Large intestine (tissue), 3 donors: Measurements from ENCODE around the gene BCAS3. TPM values are rescaled to one million over a fixed set of nuclear protein-coding genes. Genes with fewer than 3 reads are reported as not detected.

Source experiments
- DNase-seq, 2 donors: peaks; one replicate each; pipeline versions ENCODE4 v3.0.0 to v3.0.0-alpha.2; 2013
- H3K27ac ChIP-seq: one replicate; pipeline ENCODE4 v1.5.1; 2013; ENCODE audit warnings: low read length
- H3K27me3 ChIP-seq: 2 replicates; pipeline ENCODE4 v1.6.1; 2013; ENCODE audit warnings: low read length; ENCODE audit not compliant: control insufficient read depth, insufficient read depth
- H3K36me3 ChIP-seq: 2 replicates; pipeline ENCODE4 v1.6.1; 2013; ENCODE audit warnings: low read length; ENCODE audit not compliant: control insufficient read depth, insufficient read depth
- H3K4me1 ChIP-seq: one replicate; pipeline ENCODE4 v1.6.1; 2013; ENCODE audit warnings: low read length; ENCODE audit not compliant: control insufficient read depth, insufficient read depth
- H3K4me3 ChIP-seq: one replicate; pipeline ENCODE4 v1.5.1; 2013; ENCODE audit warnings: low read length
- H3K9me3 ChIP-seq: one replicate; pipeline ENCODE4 v1.6.1; 2013; ENCODE audit warnings: mild to moderate bottlenecking, low read depth, low read length, moderate library complexity; ENCODE audit not compliant: control insufficient read depth
- WGBS: methylation state at CpG from one replicate; pipeline ENCODE4 v1.1.5; 2013; ENCODE audit warnings: low lambda C conversion rate; ENCODE audit not compliant: insufficient coverage; 5-methylcytosine and 5-hydroxymethylcytosine counted together
- polyA plus RNA-seq: library from polyadenylated mRNA; unstranded; fragments of 120-200 nt; gene quantifications from one replicate; pipeline ENCODE4 v1.2.1, GENCODE V29; 2013

BCAS3 gene
- polyA plus RNA-seq, 1 donor: 9.7 TPM

GRCh38 chr17:61378658-61379456 is 701.2 kb downstream of the BCAS3 start:
- no CpG with 5 or more reads among the region's 8 CpGs for WGBS
- Histone ChIP-seq H3K4me3 (no peak overlapping the region), H3K27me3 (no peaks in the 10 kb centered on the region), H3K36me3 (no peaks in the 10 kb centered on the region), H3K9me3 (no peaks in the 10 kb centered on the region), H3K27ac (no peak overlapping the region), H3K4me1 (no peaks in the 10 kb centered on the region)
- DNase-seq: no peak

GRCh38 chr17:61379457-61380216 is 702.0 kb downstream of the BCAS3 start:
- H3K4me1 ChIP-seq: no peaks in the 10 kb centered on the region
- no peak for DNase-seq
- no peaks in the 10 kb centered on the region for H3K27me3 ChIP-seq
- WGBS: 100% methylated on average over 1 of the region's 21 CpGs
- H3K27ac ChIP-seq: no peak overlapping the region
- H3K4me3 ChIP-seq: no peak overlapping the region
- no peaks in the 10 kb centered on the region for H3K36me3 ChIP-seq
- no peaks in the 10 kb centered on the region for H3K9me3 ChIP-seq

- Histone ChIP-seq H3K9me3 (no peaks in the 10 kb centered on the region), H3K4me3 (no peak overlapping the region), H3K4me1 (no peaks in the 10 kb centered on the region), H3K36me3 (no peaks in the 10 kb centered on the region), H3K27ac (no peak overlapping the region), H3K27me3 (no peaks in the 10 kb centered on the region)
- no peak for DNase-seq
- no CpG with 5 or more reads among the region's 10 CpGs for WGBS
Observed at GRCh38 chr17:61380217-61380835, 702.7 kb downstream of the BCAS3 start.

GRCh38 chr17:61380836-61381525 is 703.3 kb downstream of the BCAS3 start:
- Histone ChIP-seq H3K4me3 (no peak overlapping the region), H3K27me3 (no peaks in the 10 kb centered on the region), H3K27ac (no peak overlapping the region), H3K36me3 (no peaks in the 10 kb centered on the region), H3K4me1 (no peaks in the 10 kb centered on the region), H3K9me3 (no peaks in the 10 kb centered on the region)
- no peak for DNase-seq
- WGBS: 92% methylated on average over 2 of the region's 18 CpGs

- H3K4me3 ChIP-seq: no peak overlapping the region
- H3K4me1 ChIP-seq: no peaks in the 10 kb centered on the region
- WGBS: no CpG with 5 or more reads among the region's 5 CpGs
- no peak for DNase-seq
- no peaks in the 10 kb centered on the region for H3K9me3 ChIP-seq
- peak overlapping the region; percentile 23 for H3K27ac ChIP-seq
- H3K27me3 ChIP-seq: no peaks in the 10 kb centered on the region
- H3K36me3 ChIP-seq: no peaks in the 10 kb centered on the region
Observed at GRCh38 chr17:61381537-61381936, 703.9 kb downstream of the BCAS3 start.

GRCh38 chr17:61382796-61383688 is 705.4 kb downstream of the BCAS3 start:
- Histone ChIP-seq H3K4me1 (no peaks in the 10 kb centered on the region), H3K36me3 (no peaks in the 10 kb centered on the region), H3K27ac (no peak overlapping the region), H3K4me3 (no peak overlapping the region), H3K27me3 (no peaks in the 10 kb centered on the region), H3K9me3 (no peaks in the 10 kb centered on the region)
- no peak for DNase-seq
- WGBS: no CpG with 5 or more reads among the region's 16 CpGs

- H3K27ac ChIP-seq: no peak overlapping the region
- H3K36me3 ChIP-seq: no peaks in the 10 kb centered on the region
- H3K4me3 ChIP-seq: no peak overlapping the region
- no peaks in the 10 kb centered on the region for H3K27me3 ChIP-seq
- H3K9me3 ChIP-seq: no peaks in the 10 kb centered on the region
- no peaks in the 10 kb centered on the region for H3K4me1 ChIP-seq
- no peak for DNase-seq
- WGBS: no CpG with 5 or more reads among the region's 18 CpGs
Observed at GRCh38 chr17:61383689-61384201, 706.1 kb downstream of the BCAS3 start.

GRCh38 chr17:61384354-61384691 is 706.7 kb downstream of the BCAS3 start:
- no peak overlapping the region for H3K4me3 ChIP-seq
- H3K9me3 ChIP-seq: no peaks in the 10 kb centered on the region
- 100% methylated on average over 1 of the region's 8 CpGs for WGBS
- H3K27ac ChIP-seq: no peak overlapping the region
- no peaks in the 10 kb centered on the region for H3K27me3 ChIP-seq
- DNase-seq: no peak
- H3K4me1 ChIP-seq: no peaks in the 10 kb centered on the region
- no peaks in the 10 kb centered on the region for H3K36me3 ChIP-seq

GRCh38 chr17:61384692-61385576 is 707.3 kb downstream of the BCAS3 start:
- no peak for DNase-seq
- no CpG with 5 or more reads among the region's 13 CpGs for WGBS
- H3K27ac ChIP-seq: no peak overlapping the region

More at GRCh38 chr17:61384692-61385576, 707.3 kb downstream of the BCAS3 start:
- no peaks in the 10 kb centered on the region for H3K4me1 ChIP-seq
- no peaks in the 10 kb centered on the region for H3K9me3 ChIP-seq
- H3K4me3 ChIP-seq: no peak overlapping the region
- no peaks in the 10 kb centered on the region for H3K36me3 ChIP-seq
- H3K27me3 ChIP-seq: no peaks in the 10 kb centered on the region
